WERI-Rb-1 (cell line): ENCODE data around the gene SERPINH1.

Experiments
- DNase-seq: peaks from one replicate; pipeline ENCODE4 v3.0.0-alpha.2; 2020
- H3K27ac ChIP-seq: fragments of 250-450 bp; sonication (Bioruptor Pico); 2 replicates; pipeline ENCODE4 v1.5.1; 2020; ENCODE audit warnings: mild to moderate bottlenecking, moderate library complexity
- H3K27me3 ChIP-seq: fragments of 250-450 bp; sonication (Bioruptor Pico); 2 replicates; pipeline ENCODE4 v1.5.1; 2021; ENCODE audit warnings: mild to moderate bottlenecking, low read depth, moderate library complexity; ENCODE audit not compliant: insufficient read depth, severe bottlenecking
- H3K36me3 ChIP-seq: fragments of 250-450 bp; sonication (Bioruptor Pico); 2 replicates; pipeline ENCODE4 v1.5.1; 2020; ENCODE audit warnings: mild to moderate bottlenecking, moderate library complexity
- H3K4me3 ChIP-seq: 2 replicates; pipeline ENCODE4 v1.5.1; 2011; ENCODE audit warnings: low read depth, mild to moderate bottlenecking, control low read depth, low read length
- H3K9me3 ChIP-seq: fragments of 250-450 bp; sonication (Bioruptor Pico); 2 replicates; pipeline ENCODE4 v1.5.1; 2021; ENCODE audit warnings: mild to moderate bottlenecking, moderate library complexity; ENCODE audit not compliant: severe bottlenecking
- CTCF ChIP-seq: IDR thresholded peaks from 2 replicates; pipeline ENCODE4 v1.5.1; 2011; ENCODE audit warnings: low read depth, mild to moderate bottlenecking, control low read depth, inconsistent platforms, low read length

Gene SERPINH1

GRCh38 chr11:75611823-75612222 is 49.8 kb downstream of the SERPINH1 start:
- Histone ChIP-seq H3K36me3 (no peaks in the 10 kb centered on the region), H3K4me3 (no peak overlapping the region), H3K27me3 (no peaks in the 10 kb centered on the region), H3K9me3 (no peaks in the 10 kb centered on the region), H3K27ac (no peak overlapping the region)
- no peak for TF ChIP-seq CTCF
- DNase-seq = no peak

GRCh38 chr11:75615751-75616150 is 53.7 kb downstream of the SERPINH1 start:
- DNase-seq = no peak
- Histone ChIP-seq H3K27ac (no peak overlapping the region), H3K27me3 (no peaks in the 10 kb centered on the region), H3K9me3 (peaks cover 5% of the 10 kb centered on the region), H3K36me3 (no peaks in the 10 kb centered on the region), H3K4me3 (no peak overlapping the region)
- no peak for TF ChIP-seq CTCF

GRCh38 chr11:75616281-75616680 is 54.2 kb downstream of the SERPINH1 start:
- no peak for DNase-seq
- H3K9me3 ChIP-seq = peaks cover 5% of the 10 kb centered on the region
- no peak overlapping the region for H3K4me3 ChIP-seq
- H3K36me3 ChIP-seq = no peaks in the 10 kb centered on the region
- H3K27ac ChIP-seq = no peak overlapping the region
- no peak for TF ChIP-seq CTCF
- no peaks in the 10 kb centered on the region for H3K27me3 ChIP-seq
